ENCODE measurements around the gene FBN2.

DNA sequence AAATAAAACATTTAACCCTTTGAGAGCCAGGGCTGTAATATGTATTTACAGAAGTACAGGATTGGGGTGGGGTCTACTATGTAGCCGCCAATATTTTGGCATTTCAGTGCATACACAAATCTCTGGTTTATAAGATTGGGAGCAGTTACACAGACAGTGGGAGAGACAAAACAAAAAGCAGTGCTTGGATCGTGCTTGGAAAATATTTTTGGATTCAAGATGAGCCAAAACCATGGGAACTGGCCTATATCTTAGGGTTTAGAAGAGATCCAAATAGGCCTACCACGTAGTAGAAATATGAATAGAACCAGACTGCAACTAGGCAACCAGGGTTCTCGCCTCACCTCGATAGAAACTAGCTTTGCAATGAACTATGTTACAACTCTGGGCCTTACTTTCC is 284.9 kb downstream of the FBN2 start:
- TF ChIP-seq CEBPB (IDR thresholded peaks at IDR 0.05) = no peak
- TF ChIP-seq, protein P1, sequence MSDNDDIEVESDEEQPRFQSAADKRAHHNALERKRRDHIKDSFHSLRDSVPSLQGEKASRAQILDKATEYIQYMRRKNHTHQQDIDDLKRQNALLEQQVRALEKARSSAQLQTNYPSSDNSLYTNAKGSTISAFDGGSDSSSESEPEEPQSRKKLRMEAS (IDR thresholded peaks at IDR 0.05) = no peak
- no peak for TF ChIP-seq EGR1 (IDR thresholded peaks at IDR 0.05)
- no peak for TF ChIP-seq NFIC (IDR thresholded peaks at IDR 0.05)
- no peak for TF ChIP-seq RAD21 (IDR thresholded peaks at IDR 0.05; ENCODE audit: low read depth)
- TF ChIP-seq TAF1 (IDR thresholded peaks at IDR 0.05; ENCODE audit: low read depth) = no peak
- TF ChIP-seq, protein P2, sequence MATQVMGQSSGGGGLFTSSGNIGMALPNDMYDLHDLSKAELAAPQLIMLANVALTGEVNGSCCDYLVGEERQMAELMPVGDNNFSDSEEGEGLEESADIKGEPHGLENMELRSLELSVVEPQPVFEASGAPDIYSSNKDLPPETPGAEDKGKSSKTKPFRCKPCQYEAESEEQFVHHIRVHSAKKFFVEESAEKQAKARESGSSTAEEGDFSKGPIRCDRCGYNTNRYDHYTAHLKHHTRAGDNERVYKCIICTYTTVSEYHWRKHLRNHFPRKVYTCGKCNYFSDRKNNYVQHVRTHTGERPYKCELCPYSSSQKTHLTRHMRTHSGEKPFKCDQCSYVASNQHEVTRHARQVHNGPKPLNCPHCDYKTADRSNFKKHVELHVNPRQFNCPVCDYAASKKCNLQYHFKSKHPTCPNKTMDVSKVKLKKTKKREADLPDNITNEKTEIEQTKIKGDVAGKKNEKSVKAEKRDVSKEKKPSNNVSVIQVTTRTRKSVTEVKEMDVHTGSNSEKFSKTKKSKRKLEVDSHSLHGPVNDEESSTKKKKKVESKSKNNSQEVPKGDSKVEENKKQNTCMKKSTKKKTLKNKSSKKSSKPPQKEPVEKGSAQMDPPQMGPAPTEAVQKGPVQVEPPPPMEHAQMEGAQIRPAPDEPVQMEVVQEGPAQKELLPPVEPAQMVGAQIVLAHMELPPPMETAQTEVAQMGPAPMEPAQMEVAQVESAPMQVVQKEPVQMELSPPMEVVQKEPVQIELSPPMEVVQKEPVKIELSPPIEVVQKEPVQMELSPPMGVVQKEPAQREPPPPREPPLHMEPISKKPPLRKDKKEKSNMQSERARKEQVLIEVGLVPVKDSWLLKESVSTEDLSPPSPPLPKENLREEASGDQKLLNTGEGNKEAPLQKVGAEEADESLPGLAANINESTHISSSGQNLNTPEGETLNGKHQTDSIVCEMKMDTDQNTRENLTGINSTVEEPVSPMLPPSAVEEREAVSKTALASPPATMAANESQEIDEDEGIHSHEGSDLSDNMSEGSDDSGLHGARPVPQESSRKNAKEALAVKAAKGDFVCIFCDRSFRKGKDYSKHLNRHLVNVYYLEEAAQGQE (IDR thresholded peaks at IDR 0.05; ENCODE audit: low read depth) = no peak
- no peak for TF ChIP-seq YY1 (IDR thresholded peaks at IDR 0.05; ENCODE audit: low read depth)
- TF ChIP-seq CREB1 (IDR thresholded peaks at IDR 0.05; ENCODE audit: low read depth) = no peak
